ENCODE results near the gene INPP4A.

The INPP4A gene

DNA sequence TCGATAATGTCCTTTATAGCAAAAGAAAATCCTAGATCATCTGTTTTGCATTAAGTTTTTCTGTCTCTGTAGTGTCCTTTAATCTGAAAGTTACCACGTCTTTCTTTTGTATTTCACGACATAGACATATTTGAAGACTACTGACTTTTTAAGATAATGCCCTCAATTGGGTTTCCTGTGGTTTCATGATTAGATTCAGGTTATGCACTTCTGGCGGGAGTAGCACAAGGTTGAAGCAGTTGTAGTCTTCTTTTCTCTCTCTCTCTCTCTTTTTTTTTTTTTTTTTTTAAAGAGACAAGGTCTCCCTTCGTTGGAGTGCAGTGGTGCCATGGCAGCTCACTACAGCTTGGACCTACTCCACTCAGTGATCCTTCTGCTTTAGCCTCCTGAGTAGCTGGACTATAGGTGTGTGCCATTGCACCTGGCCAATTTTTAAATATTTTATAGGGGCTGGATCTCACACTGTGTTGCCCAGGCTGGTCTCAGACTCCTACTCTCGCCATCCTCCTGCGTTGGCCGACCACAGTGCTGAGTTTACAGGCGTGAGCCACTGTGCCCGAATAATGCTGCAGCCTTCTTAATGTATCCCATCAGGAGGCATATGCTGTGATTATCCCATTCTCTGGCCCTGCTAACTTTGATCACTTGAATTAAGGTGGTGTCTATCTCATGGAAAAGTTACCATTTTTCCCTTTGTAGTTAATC is 3.9 kb downstream of the INPP4A start:
- DNase-seq: no peak
- in situ Hi-C loops (cut with HindIII; ENCODE audit: low pct_ligation_motif_present, low sequenced_read_pairs): no loop called here
- TF ChIP-seq, protein P1, sequence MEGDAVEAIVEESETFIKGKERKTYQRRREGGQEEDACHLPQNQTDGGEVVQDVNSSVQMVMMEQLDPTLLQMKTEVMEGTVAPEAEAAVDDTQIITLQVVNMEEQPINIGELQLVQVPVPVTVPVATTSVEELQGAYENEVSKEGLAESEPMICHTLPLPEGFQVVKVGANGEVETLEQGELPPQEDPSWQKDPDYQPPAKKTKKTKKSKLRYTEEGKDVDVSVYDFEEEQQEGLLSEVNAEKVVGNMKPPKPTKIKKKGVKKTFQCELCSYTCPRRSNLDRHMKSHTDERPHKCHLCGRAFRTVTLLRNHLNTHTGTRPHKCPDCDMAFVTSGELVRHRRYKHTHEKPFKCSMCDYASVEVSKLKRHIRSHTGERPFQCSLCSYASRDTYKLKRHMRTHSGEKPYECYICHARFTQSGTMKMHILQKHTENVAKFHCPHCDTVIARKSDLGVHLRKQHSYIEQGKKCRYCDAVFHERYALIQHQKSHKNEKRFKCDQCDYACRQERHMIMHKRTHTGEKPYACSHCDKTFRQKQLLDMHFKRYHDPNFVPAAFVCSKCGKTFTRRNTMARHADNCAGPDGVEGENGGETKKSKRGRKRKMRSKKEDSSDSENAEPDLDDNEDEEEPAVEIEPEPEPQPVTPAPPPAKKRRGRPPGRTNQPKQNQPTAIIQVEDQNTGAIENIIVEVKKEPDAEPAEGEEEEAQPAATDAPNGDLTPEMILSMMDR (IDR thresholded peaks at IDR 0.05; ENCODE audit: low read depth, low read length, missing control alignments): no peak
- no peak overlapping the region for H3K27ac ChIP-seq
- H3K4me3 ChIP-seq (ENCODE audit: low read depth, low read length): no peak overlapping the region
- H3K27me3 ChIP-seq (replicated peaks): no peaks in the 10 kb centered on the region
- no peaks in the 10 kb centered on the region for H3K36me3 ChIP-seq (replicated peaks)

DNA sequence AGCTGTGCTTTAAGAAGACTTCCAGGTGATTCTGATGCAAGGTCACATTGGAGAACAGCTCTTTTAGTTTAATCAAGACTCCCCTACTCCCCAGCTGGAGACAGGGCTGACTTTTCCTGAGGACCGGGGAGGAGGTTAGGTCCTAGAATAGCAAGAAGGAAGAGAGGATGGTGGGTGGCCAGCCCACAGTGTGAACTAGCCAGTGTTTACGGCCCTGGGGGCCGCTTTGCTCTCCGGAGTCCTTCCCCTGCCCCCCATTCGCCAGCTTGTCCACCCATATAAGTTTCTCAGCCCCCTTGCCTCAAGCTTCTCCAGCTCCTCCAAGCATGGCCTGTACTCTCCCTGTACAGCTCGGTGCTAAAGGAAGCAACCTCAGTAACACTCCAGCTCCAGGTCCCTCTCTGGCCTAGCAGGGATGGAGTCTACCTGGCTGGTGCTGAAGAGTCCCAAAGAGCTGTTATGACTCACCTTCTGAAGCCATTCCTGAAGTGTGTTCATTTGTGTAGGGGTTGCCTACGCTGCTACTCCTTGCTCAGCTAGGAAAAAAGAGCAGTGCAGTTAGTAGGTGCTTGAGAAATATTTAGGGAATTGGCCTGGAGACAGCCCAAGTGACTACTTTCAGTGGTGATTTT is 7.9 kb downstream of the INPP4A start:
- DNase-seq: no peak
- H3K27ac ChIP-seq: no peak overlapping the region
- H3K4me3 ChIP-seq (ENCODE audit: low read depth, low read length): no peak overlapping the region
- no peaks in the 10 kb centered on the region for H3K27me3 ChIP-seq (replicated peaks)
- in situ Hi-C loops (cut with HindIII; ENCODE audit: low pct_ligation_motif_present, low sequenced_read_pairs): no loop called here
- no peaks in the 10 kb centered on the region for H3K36me3 ChIP-seq (replicated peaks)
- TF ChIP-seq, protein P1 (IDR thresholded peaks at IDR 0.05; ENCODE audit: low read depth, low read length, missing control alignments): no peak

DNA sequence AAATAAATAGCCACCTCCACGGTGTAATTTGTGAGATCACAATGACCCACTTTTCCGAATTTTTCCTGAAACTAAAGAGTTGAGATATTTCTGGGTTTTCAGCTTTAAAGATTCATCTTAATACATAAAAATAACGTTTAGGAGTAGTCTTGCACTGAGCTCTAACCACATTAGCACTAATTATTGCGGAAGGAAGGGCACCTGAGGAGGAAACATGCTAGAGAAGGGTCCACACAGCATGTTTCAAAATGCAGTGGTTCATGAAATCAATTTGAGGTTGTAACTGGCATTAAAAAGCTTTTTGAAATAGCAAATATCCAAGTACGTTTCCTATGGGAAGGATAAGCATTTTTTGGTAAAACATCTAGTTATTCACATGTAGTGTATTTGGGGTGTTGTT is 8.4 kb downstream of the INPP4A start:
- no peak overlapping the region for H3K27ac ChIP-seq
- no peaks in the 10 kb centered on the region for H3K27me3 ChIP-seq (replicated peaks)
- H3K4me3 ChIP-seq (ENCODE audit: low read depth, low read length): no peak overlapping the region
- DNase-seq: no peak
- in situ Hi-C loops (cut with HindIII; ENCODE audit: low pct_ligation_motif_present, low sequenced_read_pairs): no loop called here
- TF ChIP-seq, protein P1 (IDR thresholded peaks at IDR 0.05; ENCODE audit: low read depth, low read length, missing control alignments): no peak
- H3K36me3 ChIP-seq (replicated peaks): no peaks in the 10 kb centered on the region

DNA sequence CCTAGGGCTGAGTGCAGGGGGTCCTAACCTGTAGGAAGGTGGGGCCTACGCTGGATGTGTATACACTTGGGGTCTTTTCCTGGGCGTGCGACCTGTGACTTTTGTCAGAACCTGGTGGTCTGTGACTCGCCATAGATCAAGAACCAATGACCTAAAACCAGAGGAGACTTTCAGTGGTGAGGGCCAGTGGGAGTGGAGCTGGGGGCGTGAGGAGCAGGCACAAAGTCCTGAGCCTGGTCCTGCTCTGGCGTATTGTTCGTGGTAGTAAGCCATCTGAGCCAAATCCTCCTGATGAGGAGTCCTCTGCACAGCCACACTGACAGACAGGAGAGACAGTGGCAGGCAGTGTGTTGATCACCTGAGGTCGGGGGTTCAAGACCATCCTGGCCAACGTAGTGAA is 8.9 kb downstream of the INPP4A start:
- in situ Hi-C loops (cut with HindIII; ENCODE audit: low pct_ligation_motif_present, low sequenced_read_pairs): no loop called here
- Histone ChIP-seq H3K27ac (no peak overlapping the region), H3K4me3 (ENCODE audit: low read depth, low read length) (no peak overlapping the region), H3K27me3 (replicated peaks) (no peaks in the 10 kb centered on the region), H3K36me3 (replicated peaks) (no peaks in the 10 kb centered on the region)
- TF ChIP-seq, protein P1 (IDR thresholded peaks at IDR 0.05; ENCODE audit: low read depth, low read length, missing control alignments): no peak
- no peak for DNase-seq

DNA sequence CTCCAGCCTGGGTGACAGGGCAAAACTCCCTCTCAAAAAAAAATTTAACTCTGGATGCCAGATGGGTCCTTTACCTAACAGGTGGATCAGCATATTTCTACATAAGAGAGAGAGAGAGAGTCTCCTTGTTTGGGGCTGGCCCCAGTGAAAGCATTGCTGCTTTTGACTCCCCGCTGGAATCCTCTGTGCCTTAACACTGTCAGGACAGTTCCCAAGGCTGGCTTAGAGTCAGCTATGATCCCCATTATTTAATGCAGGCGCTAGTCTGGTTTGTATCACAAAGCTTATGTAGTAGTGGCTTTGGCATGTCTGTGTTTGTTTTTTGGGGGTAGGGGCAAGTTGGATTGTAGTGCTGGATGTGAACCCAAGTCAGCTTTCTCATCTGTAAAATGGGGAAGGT is 9.4 kb downstream of the INPP4A start:
- Histone ChIP-seq H3K4me3 (ENCODE audit: low read depth, low read length) (no peak overlapping the region), H3K27me3 (replicated peaks) (no peaks in the 10 kb centered on the region), H3K36me3 (replicated peaks) (no peaks in the 10 kb centered on the region), H3K27ac (no peak overlapping the region)
- in situ Hi-C loops (cut with HindIII; ENCODE audit: low pct_ligation_motif_present, low sequenced_read_pairs): no loop called here
- DNase-seq: no peak
- TF ChIP-seq, protein P1 (IDR thresholded peaks at IDR 0.05; ENCODE audit: low read depth, low read length, missing control alignments): no peak
